Measurements from ENCODE around the gene XRCC3.

Gene XRCC3

DNA sequence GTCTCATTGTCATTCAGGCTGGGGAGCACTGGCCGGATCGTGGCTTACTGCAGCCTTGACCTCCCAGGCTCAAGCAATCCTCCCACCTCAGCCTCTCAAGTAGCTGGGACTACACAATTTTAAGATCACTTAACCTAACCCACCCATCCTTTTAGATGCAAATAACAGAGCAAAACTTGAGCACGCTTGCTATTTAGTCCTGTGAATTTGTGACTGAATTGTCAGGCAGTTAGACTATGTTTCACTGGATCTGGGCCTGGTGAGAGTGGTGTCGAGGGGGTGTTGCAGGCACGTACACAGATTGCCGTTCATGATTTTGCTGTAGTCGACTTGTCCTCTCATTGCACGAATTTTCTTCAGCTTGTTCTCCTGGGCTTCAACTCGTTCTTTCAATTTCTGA is 38.5 kb upstream of the XRCC3 start:
- no peak for DNase-seq (ENCODE audit: low read depth)
- H3K4me3 ChIP-seq (ENCODE audit: low read depth, low read length) = no peak overlapping the region
- TF ChIP-seq, protein P1, sequence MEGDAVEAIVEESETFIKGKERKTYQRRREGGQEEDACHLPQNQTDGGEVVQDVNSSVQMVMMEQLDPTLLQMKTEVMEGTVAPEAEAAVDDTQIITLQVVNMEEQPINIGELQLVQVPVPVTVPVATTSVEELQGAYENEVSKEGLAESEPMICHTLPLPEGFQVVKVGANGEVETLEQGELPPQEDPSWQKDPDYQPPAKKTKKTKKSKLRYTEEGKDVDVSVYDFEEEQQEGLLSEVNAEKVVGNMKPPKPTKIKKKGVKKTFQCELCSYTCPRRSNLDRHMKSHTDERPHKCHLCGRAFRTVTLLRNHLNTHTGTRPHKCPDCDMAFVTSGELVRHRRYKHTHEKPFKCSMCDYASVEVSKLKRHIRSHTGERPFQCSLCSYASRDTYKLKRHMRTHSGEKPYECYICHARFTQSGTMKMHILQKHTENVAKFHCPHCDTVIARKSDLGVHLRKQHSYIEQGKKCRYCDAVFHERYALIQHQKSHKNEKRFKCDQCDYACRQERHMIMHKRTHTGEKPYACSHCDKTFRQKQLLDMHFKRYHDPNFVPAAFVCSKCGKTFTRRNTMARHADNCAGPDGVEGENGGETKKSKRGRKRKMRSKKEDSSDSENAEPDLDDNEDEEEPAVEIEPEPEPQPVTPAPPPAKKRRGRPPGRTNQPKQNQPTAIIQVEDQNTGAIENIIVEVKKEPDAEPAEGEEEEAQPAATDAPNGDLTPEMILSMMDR (IDR thresholded peaks at IDR 0.05; ENCODE audit: low read depth, low read length, missing control alignments) = no peak

DNA sequence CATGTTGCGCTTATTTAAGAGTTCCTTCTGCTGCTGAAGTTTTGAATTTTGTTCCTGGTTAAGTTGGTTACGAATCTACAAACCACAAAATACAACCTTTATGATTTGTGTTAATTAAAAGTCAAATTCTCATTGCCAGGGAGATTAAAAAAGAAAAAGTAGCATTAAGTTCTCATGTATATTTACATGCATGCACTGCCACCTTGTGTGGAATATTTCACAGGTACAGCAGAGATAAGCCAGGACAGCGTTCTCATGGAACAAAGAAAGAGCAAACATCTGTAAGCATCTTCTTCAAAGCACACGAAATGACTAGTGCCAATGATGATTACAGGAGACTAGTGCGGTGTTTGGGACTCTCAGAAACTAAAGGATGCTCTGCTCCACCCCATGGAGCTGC is 34.6 kb upstream of the XRCC3 start:
- TF ChIP-seq, protein P1 (IDR thresholded peaks at IDR 0.05; ENCODE audit: low read depth, low read length, missing control alignments) = no peak
- no peak for DNase-seq (ENCODE audit: low read depth)
- no peak overlapping the region for H3K4me3 ChIP-seq (ENCODE audit: low read depth, low read length)

DNA sequence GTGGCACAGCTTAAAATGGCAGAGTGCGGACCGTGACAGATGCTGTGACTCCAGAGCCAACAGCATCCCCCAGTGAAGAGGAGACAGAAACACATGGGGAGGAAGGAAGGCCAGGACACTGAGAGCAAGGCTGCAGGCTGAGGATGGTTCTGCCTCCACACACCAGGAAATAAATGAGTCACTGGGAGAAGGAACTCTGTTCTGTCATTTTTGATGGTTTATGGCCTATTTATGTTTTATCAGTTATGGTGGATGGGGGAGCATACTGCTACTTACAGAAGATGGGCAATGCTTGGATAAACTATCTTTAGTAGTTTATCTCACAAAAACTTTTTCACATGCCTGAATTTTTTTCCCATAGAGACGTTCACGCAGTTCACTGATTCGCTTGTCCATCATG is 34.2 kb upstream of the XRCC3 start:
- TF ChIP-seq, protein P1 (IDR thresholded peaks at IDR 0.05; ENCODE audit: low read depth, low read length, missing control alignments) = no peak

DNA sequence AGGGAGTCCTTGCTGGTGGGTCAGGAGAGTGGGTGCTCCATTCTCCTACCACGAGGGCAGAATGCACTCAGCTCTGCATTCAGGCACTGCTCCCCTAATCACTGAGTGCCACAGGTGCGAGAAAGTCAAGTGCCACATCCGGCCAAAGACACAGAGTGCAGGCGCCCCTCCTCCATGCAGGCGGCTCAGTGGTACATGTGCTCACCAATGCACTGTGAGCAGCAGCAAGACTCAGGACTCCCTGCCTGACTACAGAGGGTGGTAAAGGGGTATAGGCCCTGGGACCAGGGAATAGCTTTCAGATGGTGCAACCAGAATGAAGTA is 33.2 kb upstream of the XRCC3 start:
- no peak overlapping the region for H3K4me3 ChIP-seq (ENCODE audit: low read depth, low read length)
- TF ChIP-seq, protein P1 (IDR thresholded peaks at IDR 0.05; ENCODE audit: low read depth, low read length, missing control alignments) = no peak
- DNase-seq (ENCODE audit: low read depth) = no peak

More for the DNA sequence above, 34.2 kb upstream of the XRCC3 start:
- no peak overlapping the region for H3K4me3 ChIP-seq (ENCODE audit: low read depth, low read length)
- no peak for DNase-seq (ENCODE audit: low read depth)

DNA sequence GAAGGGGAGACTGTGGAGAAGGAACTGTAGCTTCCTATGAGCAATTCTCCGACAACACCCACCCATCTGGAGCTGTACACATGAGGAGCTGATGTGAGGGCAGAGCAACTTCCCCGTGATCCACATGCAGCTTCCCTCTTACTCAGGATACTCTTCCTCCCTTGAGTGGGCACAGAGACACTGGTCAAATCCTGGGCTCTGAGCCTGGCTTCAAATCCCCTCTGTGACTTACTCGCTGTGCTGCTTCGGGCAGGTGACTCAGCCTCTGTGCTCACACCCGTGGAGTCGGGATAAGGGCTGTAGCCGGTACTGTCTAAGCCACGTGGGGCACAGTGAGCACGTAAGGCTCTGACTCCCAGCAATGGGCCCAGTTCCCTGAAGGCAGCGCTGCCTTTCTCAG is 31.4 kb upstream of the XRCC3 start:
- DNase-seq (ENCODE audit: low read depth) = no peak
- TF ChIP-seq, protein P1 (IDR thresholded peaks at IDR 0.05; ENCODE audit: low read depth, low read length, missing control alignments) = no peak
- H3K4me3 ChIP-seq (ENCODE audit: low read depth, low read length) = no peak overlapping the region

DNA sequence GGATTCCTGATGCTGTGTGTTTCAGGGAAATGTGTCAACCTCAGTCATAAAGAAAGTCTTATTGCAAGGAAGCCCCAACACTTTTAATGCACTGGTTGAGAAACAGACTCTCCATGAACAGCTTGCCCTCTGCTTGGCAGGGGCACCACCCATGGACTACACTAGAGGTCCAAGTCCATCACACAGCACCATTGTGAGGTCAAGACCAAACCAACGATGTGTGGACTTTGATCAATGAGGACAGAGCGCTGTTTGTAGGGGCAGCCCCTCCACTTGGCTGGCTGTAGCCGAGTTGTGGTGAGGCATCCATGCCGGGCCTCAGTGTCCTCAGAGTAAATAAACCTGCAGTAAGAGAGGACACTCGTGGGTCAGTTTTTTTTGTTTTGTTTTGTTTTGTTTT is 30.2 kb upstream of the XRCC3 start:
- no peak for DNase-seq (ENCODE audit: low read depth)
- H3K4me3 ChIP-seq (ENCODE audit: low read depth, low read length) = no peak overlapping the region
- TF ChIP-seq, protein P1 (IDR thresholded peaks at IDR 0.05; ENCODE audit: low read depth, low read length, missing control alignments) = no peak

DNA sequence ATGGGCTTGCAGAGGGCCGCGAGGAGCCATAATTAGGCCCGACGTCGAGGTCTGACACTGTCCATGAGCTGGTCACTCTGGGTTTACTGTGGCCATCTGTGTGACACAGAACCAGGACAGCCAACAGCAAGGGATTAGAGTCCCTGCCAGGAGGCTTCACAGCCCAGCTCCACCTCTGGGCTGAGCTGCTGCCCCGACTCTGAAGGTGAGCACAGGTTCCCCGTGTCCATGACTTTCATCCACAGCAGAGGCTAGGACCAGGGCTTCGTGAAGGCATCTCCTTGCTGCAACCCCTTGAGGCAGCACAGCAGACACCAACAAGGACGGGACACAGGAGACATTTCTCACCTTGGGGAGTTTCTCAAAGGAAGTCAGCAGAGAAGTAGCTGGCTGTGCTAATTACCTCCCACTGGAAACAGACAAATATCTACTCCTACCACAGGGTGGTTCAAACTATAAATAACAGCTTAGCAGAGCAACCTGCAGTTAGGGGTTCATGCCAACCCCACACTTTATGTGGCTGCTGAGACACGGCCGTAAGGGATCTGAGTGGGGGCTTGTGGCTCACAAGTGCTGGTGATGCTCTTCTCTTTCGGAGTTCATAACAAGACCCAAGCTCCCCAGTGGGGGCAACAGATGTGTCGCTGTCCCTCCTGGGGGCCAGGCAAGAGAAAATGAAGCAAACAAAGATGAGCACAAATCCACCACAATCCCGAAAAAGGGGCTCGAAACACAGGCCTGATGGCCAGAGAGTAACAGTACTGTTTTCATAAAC is 29.6 kb upstream of the XRCC3 start:
- TF ChIP-seq, protein P1 (IDR thresholded peaks at IDR 0.05; ENCODE audit: low read depth, low read length, missing control alignments) = no peak
- DNase-seq (ENCODE audit: low read depth) = no peak
- H3K4me3 ChIP-seq (ENCODE audit: low read depth, low read length) = no peak overlapping the region
